DOHH2 (cell line): Measurements from ENCODE around the gene GOSR2.

Experiments
- H3F3A ChIP-seq: fragments of 200-600 bp; sonication (generic), shearing (Covaris generic); 2 replicates; pipeline ENCODE4 v1.6.0; 2016; ENCODE audit warnings: antibody characterized with exemption, mild to moderate bottlenecking; ENCODE audit not compliant: control insufficient read depth, insufficient read depth
- H3K27ac ChIP-seq: fragments of 200-600 bp; sonication (generic); 2 replicates; pipeline ENCODE4 v1.5.1; 2014; ENCODE audit warnings: low read depth, mild to moderate bottlenecking, low read length, moderate library complexity
- H3K27me3 ChIP-seq: fragments of 200-600 bp; sonication (generic); 2 replicates; pipeline ENCODE4 v1.6.1; 2014; ENCODE audit warnings: mild to moderate bottlenecking, low read length, mixed read lengths; ENCODE audit not compliant: control insufficient read depth
- H3K36me3 ChIP-seq: fragments of 200-600 bp; sonication (generic); 2 replicates; pipeline ENCODE4 v1.6.1; 2014; ENCODE audit warnings: mild to moderate bottlenecking, low read length, moderate library complexity, mixed read lengths; ENCODE audit not compliant: control insufficient read depth
- H3K4me1 ChIP-seq: fragments of 200-600 bp; sonication (generic); 2 replicates; pipeline ENCODE4 v1.6.1; 2014; ENCODE audit warnings: mild to moderate bottlenecking, low read length, mixed read lengths; ENCODE audit not compliant: control insufficient read depth
- H3K4me2 ChIP-seq: fragments of 200-600 bp; sonication (generic); 2 replicates; pipeline ENCODE4 v1.6.0; 2014; ENCODE audit warnings: mild to moderate bottlenecking, low read length, moderate library complexity
- H3K4me3 ChIP-seq: fragments of 200-600 bp; sonication (generic); 2 replicates; pipeline ENCODE4 v1.5.1; 2014; ENCODE audit warnings: mild to moderate bottlenecking, low read length, mixed read lengths
- H3K79me2 ChIP-seq: fragments of 200-600 bp; sonication (generic); 2 replicates; pipeline ENCODE4 v1.6.1; 2014; ENCODE audit warnings: mild to moderate bottlenecking, low read length, mixed read lengths; ENCODE audit not compliant: control insufficient read depth
- H3K9me2 ChIP-seq: fragments of 200-600 bp; sonication (generic); replicated peaks from 2 replicates; pipeline ENCODE4 v1.6.1; 2014; ENCODE audit warnings: mild to moderate bottlenecking, low read length, mixed read lengths; ENCODE audit not compliant: control insufficient read depth
- H3K9me3 ChIP-seq: fragments of 200-600 bp; sonication (generic); 2 replicates; pipeline ENCODE4 v1.6.1; 2014; ENCODE audit warnings: antibody characterized with exemption, low read length, mixed read lengths; ENCODE audit not compliant: control insufficient read depth, insufficient read depth
- H4K20me1 ChIP-seq: fragments of 200-600 bp; sonication (generic); 2 replicates; pipeline ENCODE4 v1.6.0; 2014; ENCODE audit warnings: low read depth, mild to moderate bottlenecking, antibody characterized with exemption, low read length, moderate library complexity; ENCODE audit not compliant: control insufficient read depth, insufficient read depth
- CTCF ChIP-seq: fragments of 200-600 bp; sonication (generic); IDR thresholded peaks from one replicate; pipeline ENCODE4 v1.5.1; 2014; ENCODE audit warnings: antibody characterized with exemption, mild to moderate bottlenecking, low read depth, low read length; ENCODE audit not compliant: poor library complexity, severe bottlenecking
- EZH2phosphoT487 ChIP-seq: fragments of 200-600 bp; sonication (generic); IDR thresholded peaks from 2 replicates; pipeline ENCODE4 v1.6.1; 2017; ENCODE audit warnings: borderline replicate concordance, mild to moderate bottlenecking, antibody characterized with exemption, low read length, moderate library complexity, mixed read lengths

GOSR2 gene

GRCh38 chr17:46877466-46877865 is 45.5 kb upstream of the GOSR2 start:
- no peak for TF ChIP-seq CTCF
- TF ChIP-seq EZH2phosphoT487, result no peak
- H3K4me3 ChIP-seq, result no peak overlapping the region
- no peak overlapping the region for H3K27ac ChIP-seq
- no peaks in the 10 kb centered on the region for H3K27me3 ChIP-seq
- no peaks in the 10 kb centered on the region for H3K9me2 ChIP-seq
- H3K79me2 ChIP-seq, result no peaks in the 10 kb centered on the region
- no peak overlapping the region for H3K4me2 ChIP-seq
- no peaks in the 10 kb centered on the region for H3F3A ChIP-seq
- no peaks in the 10 kb centered on the region for H3K9me3 ChIP-seq
- no peaks in the 10 kb centered on the region for H3K4me1 ChIP-seq
- H4K20me1 ChIP-seq, result no peaks in the 10 kb centered on the region
- H3K36me3 ChIP-seq, result no peaks in the 10 kb centered on the region

DNA sequence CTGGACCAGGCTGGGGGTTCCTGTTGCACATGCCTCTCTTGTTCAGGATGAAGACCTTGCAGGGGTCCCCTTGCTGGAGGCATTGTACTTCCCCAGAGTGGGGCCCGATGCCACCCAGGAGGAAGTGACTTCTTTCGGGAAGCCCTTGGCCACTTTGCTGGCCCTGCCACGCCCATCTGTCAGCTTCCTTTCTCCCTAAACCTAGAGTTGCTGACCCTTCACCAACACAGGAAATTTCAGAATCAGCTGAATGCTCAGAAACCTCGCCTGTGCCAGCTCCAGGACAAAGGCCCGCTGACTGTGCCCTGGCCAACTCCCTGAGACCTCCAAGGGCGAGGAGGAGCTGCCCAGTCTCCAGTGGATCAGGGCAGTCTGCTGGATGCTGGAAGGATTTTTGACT is 44.9 kb upstream of the GOSR2 start:
- H3K4me1 ChIP-seq, result no peaks in the 10 kb centered on the region
- no peaks in the 10 kb centered on the region for H3K27me3 ChIP-seq
- no peak for TF ChIP-seq CTCF
- no peak overlapping the region for H3K27ac ChIP-seq
- no peaks in the 10 kb centered on the region for H3F3A ChIP-seq
- H3K36me3 ChIP-seq, result no peaks in the 10 kb centered on the region
- no peaks in the 10 kb centered on the region for H4K20me1 ChIP-seq
- no peaks in the 10 kb centered on the region for H3K9me2 ChIP-seq
- no peak overlapping the region for H3K4me2 ChIP-seq
- no peak overlapping the region for H3K4me3 ChIP-seq
- H3K9me3 ChIP-seq, result no peaks in the 10 kb centered on the region
- H3K79me2 ChIP-seq, result no peaks in the 10 kb centered on the region

DNA sequence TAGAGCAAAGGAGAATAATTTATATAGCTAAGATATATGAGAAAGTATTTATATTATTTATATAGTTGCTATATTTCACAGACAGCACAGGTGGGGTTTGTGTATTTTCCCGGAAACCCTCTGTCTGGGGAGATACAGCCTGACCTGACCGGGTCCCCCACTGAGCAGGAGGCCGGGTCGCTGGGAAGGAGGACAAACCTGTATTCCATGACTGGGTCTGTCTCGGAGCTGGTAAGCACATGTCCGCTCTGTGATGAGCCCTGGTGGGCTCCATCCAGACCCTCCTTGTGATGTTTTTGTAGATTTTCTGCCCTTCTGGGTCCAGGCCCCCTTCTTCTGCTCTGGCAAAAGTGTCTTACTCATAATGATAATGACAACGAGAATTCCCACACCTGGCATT is 43.9 kb upstream of the GOSR2 start:
- no peak overlapping the region for H3K4me3 ChIP-seq
- H3K9me2 ChIP-seq, result no peaks in the 10 kb centered on the region
- no peaks in the 10 kb centered on the region for H3F3A ChIP-seq
- no peaks in the 10 kb centered on the region for H4K20me1 ChIP-seq
- TF ChIP-seq EZH2phosphoT487 (no peak), CTCF (no peak)
- no peak overlapping the region for H3K4me2 ChIP-seq
- no peaks in the 10 kb centered on the region for H3K27me3 ChIP-seq
- no peaks in the 10 kb centered on the region for H3K79me2 ChIP-seq
- no peaks in the 10 kb centered on the region for H3K9me3 ChIP-seq
- no peaks in the 10 kb centered on the region for H3K4me1 ChIP-seq
- H3K36me3 ChIP-seq, result no peaks in the 10 kb centered on the region
- H3K27ac ChIP-seq, result no peak overlapping the region

- no peaks in the 10 kb centered on the region for H3K4me1 ChIP-seq
- H4K20me1 ChIP-seq, result no peaks in the 10 kb centered on the region
- no peaks in the 10 kb centered on the region for H3F3A ChIP-seq
- H3K79me2 ChIP-seq, result no peaks in the 10 kb centered on the region
- no peak overlapping the region for H3K4me3 ChIP-seq
- no peak overlapping the region for H3K4me2 ChIP-seq
- H3K9me2 ChIP-seq, result no peaks in the 10 kb centered on the region
- TF ChIP-seq CTCF (no peak), EZH2phosphoT487 (no peak)
- H3K27ac ChIP-seq, result no peak overlapping the region
- no peaks in the 10 kb centered on the region for H3K36me3 ChIP-seq
- peaks cover 7% of the 10 kb centered on the region for H3K27me3 ChIP-seq
- H3K9me3 ChIP-seq, result no peaks in the 10 kb centered on the region
These were observed 41.9 kb upstream of the GOSR2 start for GRCh38 chr17:46881015-46881414.
